Keratinocyte (primary cell): ENCODE measurements around the gene ISG15.

Experiments
- EZH2 ChIP-seq: IDR thresholded peaks from one replicate; pipeline ENCODE4 v1.6.1; 2012; ENCODE audit warnings: inconsistent platforms, mild to moderate bottlenecking, low read length, moderate library complexity
- TF ChIP-seq, protein P1 (sequence below), 3 experiments: IDR thresholded peaks in 1 of 3; conservative IDR thresholded peaks in 1 of 3; optimal IDR thresholded peaks in 1 of 3; 2 replicates in 2 of 3; 3 replicates in 1 of 3; pipeline versions ENCODE3 to v1.5.1; 2011; ENCODE audit warnings: low read length in 3 of 3, mild to moderate bottlenecking in 3 of 3, moderate library complexity in 2 of 3, control low read depth in 1 of 3, inconsistent platforms in 1 of 3; ENCODE audit not compliant: insufficient read depth in 2 of 3; ENCODE audit errors: extremely low read depth in 1 of 3

DNA sequence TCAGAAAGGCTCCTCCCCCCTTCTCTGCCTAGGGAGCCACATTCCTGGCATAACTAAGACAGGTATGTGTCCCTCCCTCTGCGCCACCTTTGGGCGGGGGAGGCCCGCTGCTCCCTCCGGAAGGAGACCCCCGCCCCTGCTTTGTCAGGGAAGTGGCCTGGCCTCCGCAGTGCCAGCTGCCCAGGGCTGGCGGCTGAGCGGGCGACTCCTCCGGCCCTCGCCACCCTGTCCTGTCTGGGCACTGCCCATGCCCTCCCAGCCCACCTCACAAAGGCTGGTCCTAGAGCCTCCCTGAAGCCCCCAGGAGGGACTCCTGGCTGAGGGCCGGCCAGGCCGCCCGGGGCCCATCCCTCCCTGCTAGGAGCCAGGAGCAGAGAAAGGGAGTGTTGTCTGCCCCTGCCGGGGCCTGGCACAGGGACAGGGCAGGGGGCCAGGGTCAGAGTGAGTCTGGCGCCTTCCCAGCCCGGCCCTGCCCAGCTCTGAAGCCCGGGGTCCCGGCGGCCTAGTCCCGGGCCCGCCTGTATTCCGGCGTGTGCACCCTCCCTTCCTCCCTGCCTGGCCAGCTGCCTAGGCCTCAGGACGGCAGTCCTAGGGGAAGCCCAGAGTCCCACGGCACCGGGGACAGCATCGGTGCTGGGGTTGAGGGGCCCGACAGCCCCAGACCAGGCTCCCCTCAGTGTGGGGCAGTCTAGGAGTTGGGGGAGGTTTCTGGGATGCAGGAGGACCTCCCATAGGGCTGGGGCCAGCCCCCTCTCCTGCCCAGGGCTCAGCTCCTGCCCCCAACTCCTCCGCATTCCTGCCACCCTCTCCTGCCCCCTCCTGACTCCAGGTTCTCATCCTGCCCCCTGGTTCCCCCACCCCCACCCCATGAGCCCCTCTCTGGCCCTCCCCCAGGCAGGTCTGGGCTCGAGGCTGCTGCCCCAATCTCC, 11.7 kb downstream of the ISG15 start:
- TF ChIP-seq, protein P1, sequence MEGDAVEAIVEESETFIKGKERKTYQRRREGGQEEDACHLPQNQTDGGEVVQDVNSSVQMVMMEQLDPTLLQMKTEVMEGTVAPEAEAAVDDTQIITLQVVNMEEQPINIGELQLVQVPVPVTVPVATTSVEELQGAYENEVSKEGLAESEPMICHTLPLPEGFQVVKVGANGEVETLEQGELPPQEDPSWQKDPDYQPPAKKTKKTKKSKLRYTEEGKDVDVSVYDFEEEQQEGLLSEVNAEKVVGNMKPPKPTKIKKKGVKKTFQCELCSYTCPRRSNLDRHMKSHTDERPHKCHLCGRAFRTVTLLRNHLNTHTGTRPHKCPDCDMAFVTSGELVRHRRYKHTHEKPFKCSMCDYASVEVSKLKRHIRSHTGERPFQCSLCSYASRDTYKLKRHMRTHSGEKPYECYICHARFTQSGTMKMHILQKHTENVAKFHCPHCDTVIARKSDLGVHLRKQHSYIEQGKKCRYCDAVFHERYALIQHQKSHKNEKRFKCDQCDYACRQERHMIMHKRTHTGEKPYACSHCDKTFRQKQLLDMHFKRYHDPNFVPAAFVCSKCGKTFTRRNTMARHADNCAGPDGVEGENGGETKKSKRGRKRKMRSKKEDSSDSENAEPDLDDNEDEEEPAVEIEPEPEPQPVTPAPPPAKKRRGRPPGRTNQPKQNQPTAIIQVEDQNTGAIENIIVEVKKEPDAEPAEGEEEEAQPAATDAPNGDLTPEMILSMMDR (optimal IDR thresholded peaks at IDR 0.05 in 1 of 3, IDR thresholded peaks at IDR 0.05 in 1 of 3, conservative IDR thresholded peaks at IDR 0.05 in 1 of 3; ENCODE audit: extremely low read depth in 1 of 3, insufficient read depth in 2 of 3, low read length in 3 of 3), result no peak
- TF ChIP-seq EZH2, result no peak
